Testis (tissue), 3 donors: ENCODE measurements around the gene SAMHD1. TPM values are rescaled to one million over a fixed set of nuclear protein-coding genes. Genes with fewer than 3 reads are reported as not detected.

Experiments
- DNase-seq: peaks from one replicate; pipeline ENCODE4 v3.0.0-alpha.2; 2019
- H3K27ac ChIP-seq, 2 donors: fragments of 200-600 bp; sonication (generic); one replicate each; pipeline ENCODE4 v1.5.1; 2019
- H3K27me3 ChIP-seq: fragments of 200-600 bp; sonication (generic); one replicate; pipeline ENCODE4 v1.5.1; 2019
- H3K36me3 ChIP-seq: fragments of 200-600 bp; sonication (generic); one replicate; pipeline ENCODE4 v1.5.1; 2017; ENCODE audit warnings: low read depth; ENCODE audit errors: missing control alignments
- H3K4me1 ChIP-seq: fragments of 200-600 bp; sonication (generic); one replicate; pipeline ENCODE4 v1.5.1; 2019
- H3K4me3 ChIP-seq, 2 donors: fragments of 200-600 bp; sonication (generic); one replicate each; pipeline ENCODE4 v1.5.1; 2017 to 2019
- H3K9me3 ChIP-seq: fragments of 200-600 bp; sonication (generic); one replicate; pipeline ENCODE4 v1.5.1; 2017
- CTCF ChIP-seq, 3 experiments: fragments of 450-650 bp in 2 of 3; fragments of 200-600 bp in 1 of 3; sonication (generic) in 1 of 3; IDR thresholded peaks; one replicate each; pipeline ENCODE4 v1.5.1; 2016 to 2019; ENCODE audit warnings: antibody characterized with exemption in 3 of 3, mild to moderate bottlenecking in 2 of 3, moderate library complexity in 1 of 3
- POLR2A ChIP-seq: fragments of 450-650 bp; IDR thresholded peaks from one replicate; pipeline ENCODE4 v1.6.1; 2017; ENCODE audit warnings: antibody characterized with exemption, mild to moderate bottlenecking, moderate library complexity
- WGBS, 2 donors: methylation state at CpG; one replicate each; pipeline ENCODE4 v1.1.5; 2018; 5-methylcytosine and 5-hydroxymethylcytosine counted together
- intact Hi-C: fragments of 100-400 bp; cut with DNase I; formaldehyde crosslinking; loops from one replicate; pipeline ENCODE4 v1.15.1; 2023; ENCODE audit warnings: low total_unique reads
- polyA plus RNA-seq: library from polyadenylated mRNA; stranded (reverse); fragments of 350-450 nt; fragmentation: Illumina TruSeq; extraction: RNeasy Lipid Tissue Mini Kit (QIAGEN cat#74804); gene quantifications from one replicate; pipeline ENCODE4 v1.2.3, GENCODE V29; 2014; ENCODE audit warnings: low read depth, low replicate concordance; ENCODE audit not compliant: insufficient read depth
- total RNA-seq, 2 donors: library from RNA; depleted of rRNA; stranded (reverse); fragments of >200 nt; gene quantifications; one replicate each; pipeline ENCODE4 v1.2.3, GENCODE V29; 2016

Gene SAMHD1
- total and polyA plus RNA-seq, 3 donors from 2014 or later, result 38.7 to 79.0 (median 61.9) TPM

GRCh38 chr20:36883977-36884535 lies 67.5 kb downstream of the SAMHD1 start:
- intact Hi-C loops, result no loop called here
- H3K4me3 ChIP-seq, result no peak overlapping the region
- 83 to 85% methylated on average over 6 of the region's 6 CpGs for WGBS, 2 donors
- TF ChIP-seq POLR2A, result no peak
- no peak for TF ChIP-seq CTCF (IDR thresholded peaks at IDR 0.05)
- no peaks in the 10 kb centered on the region for H3K36me3 ChIP-seq
- peaks cover 14% of the 10 kb centered on the region for H3K4me1 ChIP-seq
- H3K27me3 ChIP-seq, result no peaks in the 10 kb centered on the region
- no peak overlapping the region for H3K27ac ChIP-seq
- H3K9me3 ChIP-seq, result no peaks in the 10 kb centered on the region
- DNase-seq, result no peak

- H3K27ac ChIP-seq, result no peak overlapping the region
- H3K36me3 ChIP-seq, result no peaks in the 10 kb centered on the region
- TF ChIP-seq POLR2A (no peak), CTCF (IDR thresholded peaks at IDR 0.05) (no peak)
- DNase-seq, result no peak
- no peak overlapping the region for H3K4me3 ChIP-seq
- H3K27me3 ChIP-seq, result no peaks in the 10 kb centered on the region
- peaks cover 3% of the 10 kb centered on the region for H3K4me1 ChIP-seq
- intact Hi-C loops, result no loop called here
- 84 to 92% methylated on average over 4 of the region's 4 CpGs for WGBS, 2 donors
- no peaks in the 10 kb centered on the region for H3K9me3 ChIP-seq
These were observed 69.6 kb downstream of the SAMHD1 start for GRCh38 chr20:36881888-36882287.

- DNase-seq, result no peak
- intact Hi-C loops, result no loop called here
- 90 to 91% methylated on average over 16 of the region's 16 CpGs for WGBS, 2 donors
- Histone ChIP-seq H3K27ac (no peak overlapping the region), H3K9me3 (no peaks in the 10 kb centered on the region), H3K4me1 (no peaks in the 10 kb centered on the region), H3K4me3 (no peak overlapping the region), H3K36me3 (no peaks in the 10 kb centered on the region), H3K27me3 (no peaks in the 10 kb centered on the region)
- TF ChIP-seq POLR2A, result no peak
These were observed 70.2 kb downstream of the SAMHD1 start for GRCh38 chr20:36881331-36881730.

- intact Hi-C loops, result no loop called here
- H3K27ac ChIP-seq, result no peak overlapping the region
- H3K27me3 ChIP-seq, result no peaks in the 10 kb centered on the region
- H3K4me3 ChIP-seq, result no peak overlapping the region
- no peaks in the 10 kb centered on the region for H3K36me3 ChIP-seq
- H3K4me1 ChIP-seq, result no peaks in the 10 kb centered on the region
- TF ChIP-seq POLR2A (no peak), CTCF (IDR thresholded peaks at IDR 0.05) (no peak)
- 90 to 94% methylated on average over 11 of the region's 11 CpGs for WGBS, 2 donors
- H3K9me3 ChIP-seq, result no peaks in the 10 kb centered on the region
- no peak for DNase-seq
These were observed 70.7 kb downstream of the SAMHD1 start for GRCh38 chr20:36880741-36881250.

GRCh38 chr20:36878941-36879340 lies 72.6 kb downstream of the SAMHD1 start:
- Histone ChIP-seq H3K4me3 (no peak overlapping the region), H3K27me3 (no peaks in the 10 kb centered on the region), H3K9me3 (no peaks in the 10 kb centered on the region), H3K4me1 (no peaks in the 10 kb centered on the region), H3K27ac (no peak overlapping the region), H3K36me3 (no peaks in the 10 kb centered on the region)
- no peak for DNase-seq
- intact Hi-C loops, result no loop called here
- WGBS, 2 donors, result 93% methylated on average over 10 of the region's 10 CpGs; no CpG with 5 or more reads in 1 of the 2 donors
- TF ChIP-seq POLR2A, result no peak

GRCh38 chr20:36876473-36876833 lies 75.1 kb downstream of the SAMHD1 start:
- Histone ChIP-seq H3K9me3 (no peaks in the 10 kb centered on the region), H3K27ac (no peak overlapping the region), H3K27me3 (no peaks in the 10 kb centered on the region), H3K4me3 (no peak overlapping the region), H3K36me3 (no peaks in the 10 kb centered on the region), H3K4me1 (no peaks in the 10 kb centered on the region)
- TF ChIP-seq CTCF (IDR thresholded peaks at IDR 0.05) (no peak), POLR2A (no peak)
- no peak for DNase-seq
- 92 to 96% methylated on average over 3 of the region's 3 CpGs for WGBS, 2 donors
- intact Hi-C loops, result no loop called here
